ENCODE data around the gene DNAJC6. TPM values are rescaled to one million over a fixed set of nuclear protein-coding genes. Genes with fewer than 3 reads are reported as not detected.

Gene DNAJC6
- total and polyA plus RNA-seq, 2 donors from 2014 or later, result 2.9 to 5.8 TPM

DNA sequence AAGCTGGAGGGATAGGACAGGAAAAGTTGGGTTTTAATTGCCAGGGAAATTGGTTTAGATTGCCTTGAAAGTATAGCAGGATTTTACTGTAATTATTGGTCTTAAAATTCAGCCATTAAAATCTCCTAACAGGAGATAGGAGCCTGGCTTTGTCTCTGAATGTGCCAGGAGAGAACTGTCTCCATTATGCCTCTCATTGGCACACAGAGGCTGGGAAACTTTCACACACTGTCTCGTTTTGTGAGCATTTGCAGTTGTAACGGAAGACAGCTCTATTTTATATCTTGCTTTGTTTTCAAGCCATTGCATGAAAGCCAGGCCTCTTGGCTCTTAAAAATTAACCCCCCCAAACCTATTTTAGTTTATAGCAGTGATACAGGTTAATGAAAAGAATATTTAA lies 12.5 kb downstream of the DNAJC6 start:
- no peak overlapping the region for H3K27ac ChIP-seq (ENCODE audit: low read depth in 2 of 2, low read length in 2 of 2)
- no peaks in the 10 kb centered on the region for H3K36me3 ChIP-seq (ENCODE audit: control insufficient read depth in 2 of 3, insufficient read depth in 3 of 3, low read length in 3 of 3)
- DNase-seq (no peak), FAIRE-seq (no peak)
- TF ChIP-seq, protein P1, sequence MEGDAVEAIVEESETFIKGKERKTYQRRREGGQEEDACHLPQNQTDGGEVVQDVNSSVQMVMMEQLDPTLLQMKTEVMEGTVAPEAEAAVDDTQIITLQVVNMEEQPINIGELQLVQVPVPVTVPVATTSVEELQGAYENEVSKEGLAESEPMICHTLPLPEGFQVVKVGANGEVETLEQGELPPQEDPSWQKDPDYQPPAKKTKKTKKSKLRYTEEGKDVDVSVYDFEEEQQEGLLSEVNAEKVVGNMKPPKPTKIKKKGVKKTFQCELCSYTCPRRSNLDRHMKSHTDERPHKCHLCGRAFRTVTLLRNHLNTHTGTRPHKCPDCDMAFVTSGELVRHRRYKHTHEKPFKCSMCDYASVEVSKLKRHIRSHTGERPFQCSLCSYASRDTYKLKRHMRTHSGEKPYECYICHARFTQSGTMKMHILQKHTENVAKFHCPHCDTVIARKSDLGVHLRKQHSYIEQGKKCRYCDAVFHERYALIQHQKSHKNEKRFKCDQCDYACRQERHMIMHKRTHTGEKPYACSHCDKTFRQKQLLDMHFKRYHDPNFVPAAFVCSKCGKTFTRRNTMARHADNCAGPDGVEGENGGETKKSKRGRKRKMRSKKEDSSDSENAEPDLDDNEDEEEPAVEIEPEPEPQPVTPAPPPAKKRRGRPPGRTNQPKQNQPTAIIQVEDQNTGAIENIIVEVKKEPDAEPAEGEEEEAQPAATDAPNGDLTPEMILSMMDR (IDR thresholded peaks at IDR 0.05; ENCODE audit: borderline replicate concordance, extremely low read depth, insufficient read depth), result no peak
- H3K4me3 ChIP-seq (ENCODE audit: low read length in 3 of 3), result no peak overlapping the region
- no peaks in the 10 kb centered on the region for H3K27me3 ChIP-seq (ENCODE audit: control insufficient read depth, insufficient read depth, low read length)
- intact Hi-C loops (cut with DNase I), result no loop called here
- H3K9ac ChIP-seq (ENCODE audit: low read length in 3 of 3), result no peak overlapping the region
- H3K4me1 ChIP-seq (ENCODE audit: control insufficient read depth in 2 of 3, insufficient read depth in 2 of 3, low read depth in 1 of 3, low read length in 3 of 3), result no peaks in the 10 kb centered on the region
- no peaks in the 10 kb centered on the region for H3K9me3 ChIP-seq (ENCODE audit: control insufficient read depth in 2 of 3, insufficient read depth in 1 of 3, low read length in 3 of 3)

GRCh38 chr1:65323246-65323645 lies 13.9 kb downstream of the DNAJC6 start:
- intact Hi-C loops (cut with DNase I), result no loop called here
- no peak for FAIRE-seq
- no peaks in the 10 kb centered on the region for H3K27me3 ChIP-seq (ENCODE audit: control insufficient read depth, insufficient read depth, low read length)
- H3K4me1 ChIP-seq (ENCODE audit: control insufficient read depth in 2 of 3, insufficient read depth in 2 of 3, low read depth in 1 of 3, low read length in 3 of 3), result no peaks in the 10 kb centered on the region
- H3K27ac ChIP-seq (ENCODE audit: low read depth in 2 of 2, low read length in 2 of 2), result no peak overlapping the region
- no peaks in the 10 kb centered on the region for H3K36me3 ChIP-seq (ENCODE audit: control insufficient read depth in 2 of 3, insufficient read depth in 3 of 3, low read length in 3 of 3)
- H3K4me3 ChIP-seq (ENCODE audit: low read length in 3 of 3), result no peak overlapping the region
- TF ChIP-seq, protein P1 (IDR thresholded peaks at IDR 0.05; ENCODE audit: borderline replicate concordance, extremely low read depth, insufficient read depth), result no peak
- no peak overlapping the region for H3K9ac ChIP-seq (ENCODE audit: low read length in 3 of 3)
- DNase-seq, result no peak
- H3K9me3 ChIP-seq (ENCODE audit: control insufficient read depth in 2 of 3, insufficient read depth in 1 of 3, low read length in 3 of 3), result no peaks in the 10 kb centered on the region

DNA sequence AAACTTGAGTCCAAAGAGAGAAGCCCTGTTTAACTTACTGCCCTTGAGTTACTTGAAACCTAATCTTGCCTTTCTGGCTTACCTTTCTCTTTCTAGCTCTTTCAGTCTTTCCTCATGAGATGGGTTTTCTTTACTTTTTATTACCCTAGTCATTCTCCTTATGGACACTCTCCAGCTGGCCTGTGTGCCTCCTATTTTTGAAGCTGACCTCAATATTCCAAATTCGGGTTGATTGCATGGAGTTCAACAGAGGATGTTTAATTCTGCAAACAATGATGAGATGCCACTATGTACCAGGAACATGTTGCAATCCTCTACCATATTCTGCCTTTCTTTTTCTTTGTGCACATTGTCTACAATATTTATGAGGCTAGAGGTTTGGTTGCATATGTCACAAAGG lies 20.7 kb downstream of the DNAJC6 start:
- H3K4me1 ChIP-seq (ENCODE audit: control insufficient read depth in 2 of 3, insufficient read depth in 2 of 3, low read depth in 1 of 3, low read length in 3 of 3), result peaks cover 0 to 5% (median 0%) of the 10 kb centered on the region in 3 donors
- H3K9me3 ChIP-seq (ENCODE audit: control insufficient read depth in 2 of 3, insufficient read depth in 1 of 3, low read length in 3 of 3), result no peaks in the 10 kb centered on the region
- DNase-seq (no peak), FAIRE-seq (no peak)
- intact Hi-C loops (cut with DNase I), result no loop called here
- H3K36me3 ChIP-seq (ENCODE audit: control insufficient read depth in 2 of 3, insufficient read depth in 3 of 3, low read length in 3 of 3), result no peaks in the 10 kb centered on the region
- H3K27me3 ChIP-seq (ENCODE audit: control insufficient read depth, insufficient read depth, low read length), result no peaks in the 10 kb centered on the region
- H3K4me3 ChIP-seq (ENCODE audit: low read length in 3 of 3), result no peak overlapping the region
- no peak overlapping the region for H3K9ac ChIP-seq (ENCODE audit: low read length in 3 of 3)
- H3K27ac ChIP-seq (ENCODE audit: low read depth in 2 of 2, low read length in 2 of 2), result no peak overlapping the region
- TF ChIP-seq, protein P1 (IDR thresholded peaks at IDR 0.05; ENCODE audit: borderline replicate concordance, extremely low read depth, insufficient read depth), result no peak

GRCh38 chr1:65330822-65331221 lies 21.5 kb downstream of the DNAJC6 start:
- FAIRE-seq (no peak), DNase-seq (no peak)
- H3K9ac ChIP-seq (ENCODE audit: low read length in 3 of 3), result no peak overlapping the region
- no peaks in the 10 kb centered on the region for H3K36me3 ChIP-seq (ENCODE audit: control insufficient read depth in 2 of 3, insufficient read depth in 3 of 3, low read length in 3 of 3)
- no peaks in the 10 kb centered on the region for H3K9me3 ChIP-seq (ENCODE audit: control insufficient read depth in 2 of 3, insufficient read depth in 1 of 3, low read length in 3 of 3)
- H3K27ac ChIP-seq (ENCODE audit: low read depth in 2 of 2, low read length in 2 of 2), result no peak overlapping the region
- no peak overlapping the region for H3K4me3 ChIP-seq (ENCODE audit: low read length in 3 of 3)
- no peaks in the 10 kb centered on the region for H3K27me3 ChIP-seq (ENCODE audit: control insufficient read depth, insufficient read depth, low read length)
- H3K4me1 ChIP-seq (ENCODE audit: control insufficient read depth in 2 of 3, insufficient read depth in 2 of 3, low read depth in 1 of 3, low read length in 3 of 3), result peaks cover 0 to 5% (median 0%) of the 10 kb centered on the region in 3 donors
- intact Hi-C loops (cut with DNase I), result no loop called here
- TF ChIP-seq, protein P1 (IDR thresholded peaks at IDR 0.05; ENCODE audit: borderline replicate concordance, extremely low read depth, insufficient read depth), result no peak
